ENCODE data around the gene PRDM5.

Gene PRDM5

GRCh38 chr4:120903419-120903818 is 19.1 kb downstream of the PRDM5 start:
- no peak for DNase-seq (ENCODE audit: low read depth in 2 of 2)

GRCh38 chr4:120902925-120903324 is 19.6 kb downstream of the PRDM5 start:
- no peak for DNase-seq (ENCODE audit: low read depth in 2 of 2)

DNA sequence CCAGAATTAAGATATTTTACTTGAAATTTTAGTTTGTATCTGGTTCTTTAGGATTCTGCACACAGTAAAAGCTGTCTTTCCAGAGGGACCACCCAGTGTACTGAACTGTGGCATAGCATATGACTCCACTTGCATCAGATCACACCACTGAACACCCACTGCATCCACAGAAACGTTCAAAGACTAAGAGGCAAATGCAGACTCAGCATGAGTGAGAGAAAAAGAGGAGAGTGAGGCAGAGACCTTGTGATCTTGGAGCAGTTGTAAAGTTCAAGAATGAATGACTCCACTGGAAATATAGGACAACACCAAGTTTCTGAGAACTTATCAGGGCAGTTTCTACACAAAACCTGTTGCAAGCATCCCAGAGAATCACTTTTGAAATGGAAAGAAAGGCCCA is 20.8 kb downstream of the PRDM5 start:
- no peak for DNase-seq (ENCODE audit: low read depth in 2 of 2)

DNA sequence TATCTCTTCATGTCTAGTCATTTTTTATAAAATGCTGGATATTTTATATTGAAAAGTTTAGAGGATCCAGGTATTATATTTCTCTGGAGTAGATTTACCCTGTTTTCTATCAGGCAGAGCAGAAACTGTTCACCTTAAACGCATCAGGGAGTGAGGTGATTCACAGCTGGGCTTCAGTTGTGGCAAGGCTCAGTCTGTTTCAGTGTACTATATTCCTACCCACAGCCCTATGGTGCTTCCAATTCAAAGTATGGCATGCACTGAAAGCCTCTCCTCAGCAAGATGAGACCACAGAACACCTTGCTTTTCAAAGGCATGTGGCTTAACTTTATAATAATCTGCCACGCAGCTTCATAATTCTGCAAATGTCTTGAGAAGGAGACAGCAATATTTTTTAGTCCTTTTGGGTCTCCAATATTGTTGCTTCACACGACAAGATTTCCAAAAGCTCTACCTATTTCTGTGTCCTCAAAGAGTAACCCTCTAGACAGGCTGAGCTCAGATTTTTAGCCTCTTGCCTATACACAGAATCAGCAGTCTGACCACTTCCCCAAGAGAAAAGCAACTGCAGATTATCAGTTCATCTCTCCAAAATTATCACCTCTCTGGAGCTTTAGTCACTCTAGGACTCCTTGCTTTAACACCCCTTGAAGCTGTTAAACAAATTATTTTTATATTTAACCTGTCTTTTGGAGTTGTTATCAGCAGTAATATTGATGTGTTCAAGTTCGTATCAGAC is 24.4 kb downstream of the PRDM5 start:
- DNase-seq (ENCODE audit: low read depth in 2 of 2): no peak

- DNase-seq (ENCODE audit: low read depth in 2 of 2): no peak
Observed at GRCh38 chr4:120895554-120895953, 27.0 kb downstream of the PRDM5 start.

DNA sequence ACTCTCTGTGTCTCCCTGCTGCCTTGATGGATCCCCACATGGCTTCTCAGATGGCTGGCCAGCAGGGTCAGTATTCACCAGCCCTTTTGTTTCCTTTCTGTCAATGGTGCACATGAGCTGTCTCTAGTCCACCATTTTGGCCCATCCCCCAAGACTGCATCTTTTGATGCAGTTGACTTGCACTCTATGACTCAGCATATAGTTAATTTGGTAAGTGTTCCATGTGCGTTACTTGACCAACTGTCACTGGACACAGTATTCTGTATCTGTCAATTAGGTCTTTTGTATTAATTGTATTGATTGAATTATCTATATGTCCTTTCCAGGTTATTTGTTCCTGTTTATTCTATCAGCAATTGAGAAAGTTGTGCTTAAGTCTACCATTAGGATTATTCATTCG is 29.2 kb downstream of the PRDM5 start:
- no peak for DNase-seq (ENCODE audit: low read depth in 2 of 2)

- no peak for DNase-seq (ENCODE audit: low read depth in 2 of 2)
Observed at GRCh38 chr4:120886191-120886590, 36.3 kb downstream of the PRDM5 start.

DNA sequence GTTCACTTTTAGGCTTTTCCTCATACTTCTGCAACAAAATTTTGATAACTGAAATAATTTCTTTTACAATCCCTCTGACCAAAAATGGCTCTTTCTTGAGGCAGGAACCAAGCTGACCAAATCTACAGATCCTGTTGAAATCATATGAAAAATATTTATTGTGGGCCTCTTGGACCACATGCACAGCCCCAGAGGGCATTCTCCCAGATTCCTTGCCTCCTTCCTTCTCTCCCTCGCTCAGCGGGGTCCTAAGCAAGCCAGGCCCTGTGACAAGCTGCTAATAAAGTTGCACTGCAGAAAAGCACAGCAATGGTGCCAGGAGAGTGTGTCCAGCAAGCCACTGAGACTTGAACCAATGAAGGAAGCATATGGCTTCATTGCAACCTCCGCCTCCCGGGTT is 40.7 kb downstream of the PRDM5 start:
- no peak for DNase-seq (ENCODE audit: low read depth in 2 of 2)

DNA sequence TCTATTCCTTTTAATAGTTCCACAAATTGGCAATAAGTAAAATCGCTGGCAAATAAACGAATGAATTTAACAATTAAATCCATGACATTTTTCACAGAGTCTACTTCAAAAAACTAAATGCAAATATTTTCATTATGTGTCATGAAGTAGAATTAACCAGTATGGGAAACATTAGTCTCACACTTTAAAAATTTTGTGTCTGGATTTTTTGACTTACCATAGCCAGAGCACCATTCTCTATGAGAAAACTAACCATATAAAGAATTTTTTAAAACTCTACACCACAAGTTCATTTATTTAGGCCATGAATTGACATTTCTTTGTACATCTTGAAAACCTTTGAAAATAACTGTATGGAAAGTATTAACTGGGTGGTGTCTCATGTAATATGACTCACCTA is 41.2 kb downstream of the PRDM5 start:
- no peak for DNase-seq (ENCODE audit: low read depth in 2 of 2)

DNA sequence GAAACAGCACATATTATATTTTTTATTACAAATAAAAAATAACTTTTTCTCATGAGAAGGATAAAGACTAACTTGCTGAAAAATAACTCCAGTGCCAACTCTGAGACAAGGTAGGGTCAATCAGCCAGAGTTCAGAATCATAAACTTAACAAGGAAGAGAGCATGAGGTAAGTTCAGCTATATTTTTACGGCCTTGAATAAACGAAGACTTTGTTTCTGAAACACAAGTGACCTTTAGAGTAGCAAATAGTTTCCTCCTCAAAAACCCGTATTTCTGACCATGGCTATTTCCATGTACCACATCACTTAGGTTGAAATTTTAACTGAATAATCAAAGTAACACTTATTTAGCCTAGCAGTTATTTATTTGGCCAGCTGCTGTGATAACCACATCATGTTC is 45.5 kb downstream of the PRDM5 start:
- DNase-seq (ENCODE audit: low read depth in 2 of 2): no peak

GRCh38 chr4:120874792-120875774 is 47.4 kb downstream of the PRDM5 start:
- DNase-seq (ENCODE audit: low read depth in 2 of 2): no peak

GRCh38 chr4:120873554-120873953 is 49.0 kb downstream of the PRDM5 start:
- no peak for DNase-seq (ENCODE audit: low read depth in 2 of 2)

GRCh38 chr4:120871173-120871572 is 51.4 kb downstream of the PRDM5 start:
- DNase-seq (ENCODE audit: low read depth in 2 of 2): no peak

DNA sequence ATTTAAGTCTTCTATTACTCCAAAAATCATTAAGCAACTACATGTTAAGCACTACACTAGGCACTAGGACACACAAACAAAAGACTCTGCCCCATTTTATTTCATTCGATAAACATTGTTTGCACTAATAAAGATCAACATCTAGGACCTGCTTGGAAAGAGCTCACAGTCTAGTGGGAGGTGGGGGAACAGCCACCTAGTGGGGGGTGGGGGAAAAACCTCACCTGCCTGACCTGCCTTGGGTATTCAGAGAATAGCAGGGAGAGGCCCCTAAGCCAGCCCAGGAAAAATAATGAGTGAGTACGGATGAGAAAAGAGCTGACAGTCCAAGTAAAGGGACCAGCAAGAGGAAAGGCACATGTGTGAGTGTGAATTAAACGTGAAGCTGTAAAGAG is 52.2 kb downstream of the PRDM5 start:
- no peak for DNase-seq (ENCODE audit: low read depth in 2 of 2)

DNA sequence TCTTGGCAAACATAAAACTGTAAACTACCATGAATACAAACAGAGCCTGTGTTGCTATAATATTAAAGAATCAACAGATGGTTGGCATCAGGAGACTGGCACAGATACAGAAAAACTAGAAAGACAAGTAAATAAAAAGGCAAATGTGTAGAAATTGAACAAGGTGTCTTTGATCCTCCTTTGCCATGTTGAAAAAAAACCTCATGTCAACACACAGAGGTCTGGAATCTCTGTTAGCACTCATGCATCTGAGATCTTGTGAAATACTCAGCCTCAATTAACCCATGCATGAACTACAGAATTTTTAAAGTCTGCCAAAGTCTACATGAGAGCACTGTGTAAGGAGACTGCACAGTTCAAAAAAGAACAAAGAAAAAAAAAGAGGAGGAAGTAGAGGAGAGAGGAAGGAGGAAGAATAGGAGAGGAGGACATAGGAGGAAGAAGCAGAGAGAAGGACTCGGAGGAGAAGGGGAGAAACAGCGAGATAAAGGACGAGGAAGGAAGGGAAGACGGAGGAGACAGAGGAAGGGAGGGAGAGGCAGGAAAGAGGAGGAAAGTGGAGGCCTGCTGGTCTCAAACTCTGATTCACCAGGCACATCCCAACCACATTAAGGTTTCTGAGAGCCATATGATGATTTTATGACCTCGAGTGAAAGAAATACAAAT is 52.8 kb downstream of the PRDM5 start:
- DNase-seq (ENCODE audit: low read depth in 2 of 2): no peak

DNA sequence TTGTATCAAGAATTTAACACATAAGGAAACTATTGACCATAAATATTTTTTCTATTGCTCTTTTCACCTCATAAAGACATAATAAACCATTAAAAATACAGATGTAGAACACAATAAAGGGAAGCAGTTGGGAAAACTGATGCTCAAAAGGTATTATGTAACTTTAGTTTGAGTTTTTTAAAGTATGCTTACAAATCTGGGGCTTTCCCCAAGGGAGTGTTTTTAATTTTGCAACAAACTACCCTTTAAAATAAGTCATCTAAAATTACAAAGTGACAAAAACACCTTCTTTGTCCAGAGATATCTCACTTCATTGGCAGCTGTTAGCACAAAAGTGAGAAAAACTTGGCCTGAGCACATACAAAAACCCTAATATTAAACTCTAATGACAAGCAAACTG is 55.0 kb downstream of the PRDM5 start:
- no peak for DNase-seq (ENCODE audit: low read depth in 2 of 2)

- no peak for DNase-seq (ENCODE audit: low read depth in 2 of 2)
Observed at GRCh38 chr4:120865985-120866384, 56.5 kb downstream of the PRDM5 start.

GRCh38 chr4:120864969-120865368 is 57.6 kb downstream of the PRDM5 start:
- no peak for DNase-seq (ENCODE audit: low read depth in 2 of 2)

DNA sequence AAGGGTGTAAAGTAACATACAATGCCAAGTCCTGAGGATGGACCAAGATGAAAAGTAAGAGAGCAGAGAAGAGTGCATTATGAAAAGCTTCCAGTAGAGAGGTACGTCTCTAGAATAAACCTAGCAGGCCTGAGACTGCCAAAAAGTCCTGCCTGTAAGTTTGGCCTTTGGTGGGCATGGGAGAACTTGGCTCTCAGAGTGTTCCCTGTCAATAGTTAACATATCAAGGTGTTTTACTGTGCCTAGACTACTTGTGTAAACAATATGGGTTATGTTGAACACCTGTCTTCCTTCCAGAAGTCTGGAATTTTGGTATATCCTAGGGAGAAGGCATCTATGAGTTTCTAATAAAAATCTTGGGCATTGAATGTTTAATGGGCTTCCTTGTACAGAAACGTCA is 60.1 kb downstream of the PRDM5 start:
- DNase-seq (ENCODE audit: low read depth in 2 of 2): no peak

GRCh38 chr4:120861852-120862251 is 60.7 kb downstream of the PRDM5 start:
- no peak for DNase-seq (ENCODE audit: low read depth in 2 of 2)

DNA sequence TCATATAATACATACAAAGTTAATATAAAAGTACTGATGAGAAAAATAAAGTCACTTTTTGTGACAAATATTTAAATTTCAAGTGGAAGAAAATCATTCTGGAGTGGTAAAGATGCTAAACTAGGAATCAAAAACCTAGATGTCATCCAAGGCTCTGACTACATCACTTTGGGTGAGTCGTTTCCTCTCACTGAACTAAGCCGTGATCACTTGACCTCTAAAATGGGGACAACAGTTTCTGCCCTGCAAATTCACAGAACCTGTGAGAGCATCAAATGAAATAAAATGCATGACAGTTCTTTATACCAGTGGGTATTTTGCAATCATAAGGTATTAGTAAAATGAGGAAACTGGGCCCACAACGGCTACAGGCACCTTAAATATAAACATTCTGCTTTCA is 63.8 kb downstream of the PRDM5 start:
- DNase-seq (ENCODE audit: low read depth in 2 of 2): no peak

DNA sequence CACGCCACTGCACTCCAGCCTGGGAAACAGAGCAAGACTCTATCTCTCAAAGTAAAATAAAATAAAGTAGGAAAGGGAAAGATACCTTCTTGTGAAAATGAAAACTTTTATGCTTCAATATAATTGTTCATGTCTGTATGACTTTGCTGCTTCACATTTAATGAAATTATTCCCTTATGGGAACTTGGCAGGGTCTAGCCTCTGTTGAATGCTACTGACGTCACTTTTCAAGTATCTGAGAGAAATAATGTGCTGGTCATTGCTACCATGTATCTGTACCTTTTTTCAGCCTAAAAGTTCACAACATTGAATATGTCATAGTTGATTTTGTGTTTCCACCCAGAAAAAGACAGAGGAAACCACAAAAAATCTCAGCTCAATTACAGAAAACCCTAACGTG is 65.2 kb downstream of the PRDM5 start:
- no peak for DNase-seq (ENCODE audit: low read depth in 2 of 2)

- no peak for DNase-seq (ENCODE audit: low read depth in 2 of 2)
Observed at GRCh38 chr4:120856294-120856693, 66.2 kb downstream of the PRDM5 start.
